Kidney (tissue), 14 donors: ENCODE data around the gene NR2E1. TPM values are rescaled to one million over a fixed set of nuclear protein-coding genes. Genes with fewer than 3 reads are reported as not detected.

ENCODE experiments used
- DNase-seq, 5 donors: peaks; one replicate each; pipeline ENCODE4 v3.0.0-alpha.2; 2013 to 2020
- FAIRE-seq: peaks from 2 replicates; lab custom pipeline; 2012; peaks lifted over from hg19 to GRCh38; lab: Jason Lieb, UNC
- H3K27ac ChIP-seq, 2 donors: one replicate each; pipeline ENCODE4 v1.7.0; 2013; ENCODE audit warnings: low read depth in 2 of 2, low read length in 2 of 2, inconsistent platforms in 1 of 2
- H3K27me3 ChIP-seq: one replicate; pipeline ENCODE4 v1.7.1; 2013; ENCODE audit warnings: low read length, inconsistent platforms; ENCODE audit not compliant: control insufficient read depth, insufficient read depth
- H3K36me3 ChIP-seq, 3 donors: one replicate each; pipeline versions ENCODE4 v1.7.0 to v1.7.1; 2013; ENCODE audit warnings: low read length in 3 of 3, control low read depth in 1 of 3, inconsistent platforms in 1 of 3; ENCODE audit not compliant: insufficient read depth in 3 of 3, control insufficient read depth in 2 of 3
- H3K4me1 ChIP-seq, 3 donors: one replicate each; pipeline versions ENCODE4 v1.7.0 to v1.7.1; 2013; ENCODE audit warnings: low read length in 3 of 3, inconsistent platforms in 1 of 3, low read depth in 1 of 3; ENCODE audit not compliant: control insufficient read depth in 2 of 3, insufficient read depth in 2 of 3
- H3K4me3 ChIP-seq, 3 donors: one replicate each; pipeline versions ENCODE4 v1.7.0 to v1.8.1; 2013; ENCODE audit warnings: low read length in 3 of 3, control low read depth in 1 of 3, inconsistent platforms in 1 of 3
- H3K9ac ChIP-seq, 3 donors: one replicate each; pipeline versions ENCODE4 v1.7.0 to v1.7.1; 2013; ENCODE audit warnings: low read length in 3 of 3, control low read depth in 1 of 3, inconsistent platforms in 1 of 3
- H3K9me3 ChIP-seq, 3 donors: one replicate each; pipeline versions ENCODE4 v1.7.0 to v1.7.1; 2013; ENCODE audit warnings: low read length in 3 of 3, control low read depth in 1 of 3, inconsistent platforms in 1 of 3; ENCODE audit not compliant: control insufficient read depth in 2 of 3, insufficient read depth in 1 of 3
- intact Hi-C: fragments of 100-400 bp; cut with DNase I; formaldehyde crosslinking; loops from one replicate; pipeline ENCODE4 v1.11.1; 2022
- polyA plus RNA-seq: library from polyadenylated mRNA; stranded (reverse); fragments of 350-450 nt; fragmentation: Illumina TruSeq; extraction: RNeasy Lipid Tissue Mini Kit (QIAGEN cat#74804); gene quantifications from one replicate; pipeline ENCODE4 v1.2.3, GENCODE V29; 2014; ENCODE audit warnings: low read depth, low replicate concordance; ENCODE audit not compliant: insufficient read depth
- total RNA-seq: library from RNA; stranded (reverse); fragmentation: NEBNext Ultra II Directional; extraction: Animal tissue kit (Norgen Biotek cat#: 25700); gene quantifications from one replicate; pipeline ENCODE4 v1.2.1, GENCODE V29; 2021
- TF ChIP-seq, protein P1 (sequence below): IDR thresholded peaks from 3 replicates; pipeline ENCODE4 v1.5.1; 2012; ENCODE audit warnings: mild to moderate bottlenecking, moderate library complexity, borderline replicate concordance; ENCODE audit not compliant: insufficient read depth; ENCODE audit errors: extremely low read depth
- donor health status: control.
- donor health status: control.
- donor health status: control.
- donor health status: control.
- donor health status: control.
- donor health status: DM: yes; HTN: yes; CAD: no.
- donor health status: Normal renal cell carcinoma (clear cell type).

The NR2E1 gene
- total and polyA plus RNA-seq, 2 donors from 2014 or later, result not detected

DNA sequence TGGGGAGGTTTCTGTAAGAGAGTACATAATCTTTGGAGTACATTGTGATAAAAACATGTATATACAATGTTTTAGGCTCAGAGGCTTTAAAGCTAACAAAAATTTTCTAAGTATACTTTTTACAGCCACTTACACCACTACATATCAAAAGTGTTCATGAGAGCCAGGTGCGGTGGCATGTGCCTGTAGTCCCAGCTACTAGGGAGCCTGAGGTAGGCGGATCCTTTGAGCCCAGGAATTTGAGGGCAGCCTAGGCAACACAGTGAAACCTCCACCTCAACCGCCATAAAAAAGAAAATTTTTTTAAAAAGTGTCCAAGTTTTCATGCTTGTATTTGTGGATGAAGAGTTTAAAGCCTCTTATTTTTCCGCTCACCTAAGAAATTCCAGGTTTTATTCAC is 72.5 kb downstream of the NR2E1 start:
- H3K27ac ChIP-seq, result no peak overlapping the region

More for the DNA sequence above, 72.5 kb downstream of the NR2E1 start:
- Histone ChIP-seq H3K36me3 (no peaks in the 10 kb centered on the region), H3K27me3 (no peaks in the 10 kb centered on the region), H3K9me3 (peaks cover 0 to 2% (median 0%) of the 10 kb centered on the region in 3 donors), H3K9ac (no peak overlapping the region), H3K4me3 (no peak overlapping the region), H3K4me1 (peaks cover 0 to 3% (median 0%) of the 10 kb centered on the region in 3 donors)
- DNase-seq (no peak), FAIRE-seq (no peak)
- intact Hi-C loops, result no loop called here
- TF ChIP-seq, protein P1, sequence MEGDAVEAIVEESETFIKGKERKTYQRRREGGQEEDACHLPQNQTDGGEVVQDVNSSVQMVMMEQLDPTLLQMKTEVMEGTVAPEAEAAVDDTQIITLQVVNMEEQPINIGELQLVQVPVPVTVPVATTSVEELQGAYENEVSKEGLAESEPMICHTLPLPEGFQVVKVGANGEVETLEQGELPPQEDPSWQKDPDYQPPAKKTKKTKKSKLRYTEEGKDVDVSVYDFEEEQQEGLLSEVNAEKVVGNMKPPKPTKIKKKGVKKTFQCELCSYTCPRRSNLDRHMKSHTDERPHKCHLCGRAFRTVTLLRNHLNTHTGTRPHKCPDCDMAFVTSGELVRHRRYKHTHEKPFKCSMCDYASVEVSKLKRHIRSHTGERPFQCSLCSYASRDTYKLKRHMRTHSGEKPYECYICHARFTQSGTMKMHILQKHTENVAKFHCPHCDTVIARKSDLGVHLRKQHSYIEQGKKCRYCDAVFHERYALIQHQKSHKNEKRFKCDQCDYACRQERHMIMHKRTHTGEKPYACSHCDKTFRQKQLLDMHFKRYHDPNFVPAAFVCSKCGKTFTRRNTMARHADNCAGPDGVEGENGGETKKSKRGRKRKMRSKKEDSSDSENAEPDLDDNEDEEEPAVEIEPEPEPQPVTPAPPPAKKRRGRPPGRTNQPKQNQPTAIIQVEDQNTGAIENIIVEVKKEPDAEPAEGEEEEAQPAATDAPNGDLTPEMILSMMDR, result no peak

Other genes starting within 250 kb of the NR2E1 start
- gene SEC63, start 207.8 kb upstream of the NR2E1 start, total RNA-seq, result 88.8 TPM
- gene SEC63, start 207.8 kb upstream of the NR2E1 start, polyA plus RNA-seq, result 31.4 TPM
- gene OSTM1, start 91.3 kb upstream of the NR2E1 start, total RNA-seq, result 34.5 TPM
- gene OSTM1, start 91.3 kb upstream of the NR2E1 start, polyA plus RNA-seq, result 19.8 TPM
- 143 TPM for gene SNX3, start 95.0 kb downstream of the NR2E1 start, total RNA-seq
- gene SNX3, start 95.0 kb downstream of the NR2E1 start, polyA plus RNA-seq, result 236 TPM
- gene AFG1L, start 129.0 kb downstream of the NR2E1 start, total RNA-seq, result 7.0 TPM
- gene AFG1L, start 129.0 kb downstream of the NR2E1 start, polyA plus RNA-seq, result 6.8 TPM